Activated T-helper 2 cell treated with anti-CD3 and anti-CD28 coated beads, Interferon-gamma antibody, Interleukin-2, Interleukin-4, amounts not matched to agents 10 μg/mL and 5 μg/mL and 100 μg/mL, durations not matched to agents 14 hours and 24 hours and 36 hours (primary cell): ENCODE results near the gene CLTCL1. TPM values are rescaled to one million over a fixed set of nuclear protein-coding genes. Genes with fewer than 3 reads are reported as not detected.
"Not testable (repeated sequence)": the region's sequence is repeated elsewhere in the genome, so short reads cannot be mapped to it uniquely, and the experiment has no call there.

Experiments used
- DNase-seq: peaks from one replicate; pipeline ENCODE4 v3.0.0; 2021; ENCODE audit warnings: low spot score
- H3K27ac Mint-ChIP-seq: one replicate; pipeline ENCODE4 v1.8.0; 2021; ENCODE audit warnings: mixed read lengths
- H3K27me3 Mint-ChIP-seq: one replicate; pipeline ENCODE4 v1.8.0; 2021; ENCODE audit warnings: low read depth, mixed read lengths
- H3K36me3 Mint-ChIP-seq: one replicate; pipeline ENCODE4 v1.8.0; 2021; ENCODE audit warnings: low read depth, mixed read lengths
- H3K4me1 Mint-ChIP-seq: one replicate; pipeline ENCODE4 v1.8.0; 2021; ENCODE audit warnings: low read depth, mixed read lengths
- H3K4me3 Mint-ChIP-seq: one replicate; pipeline ENCODE4 v1.8.0; 2021; ENCODE audit warnings: low read depth, mild to moderate bottlenecking, moderate library complexity, mixed read lengths
- H3K9me3 Mint-ChIP-seq: one replicate; pipeline ENCODE4 v1.8.0; 2021; ENCODE audit warnings: mixed read lengths
- intact Hi-C: fragments of 100-400 bp; cut with micrococcal nuclease; formaldehyde crosslinking; loops from one replicate; pipeline ENCODE4 v1.15.1; 2023
- total RNA-seq: library from RNA; stranded (reverse); gene quantifications from 2 replicates; pipeline ENCODE4 v1.2.3, GENCODE V29; 2022

CLTCL1 gene
- total RNA-seq, result 0.60 and 1.5 TPM in 2 replicates

GRCh38 chr22:19291580-19292457 is at the start of gene CLTCL1:
Gene CLTCL1, minus strand, starts transcription at chr22:19291719. Its CDS starts 78 bp downstream, at chr22:19291641.
- Mint-ChIP-seq H3K36me3 (no peaks in the 10 kb centered on the region), H3K27ac (peak within 1 kb of the TSS; percentile 76), H3K4me1 (peaks cover 12% of the 10 kb centered on the region), H3K4me3 (peak within 1 kb of the TSS; percentile 86), H3K27me3 (peaks cover 39% of the 10 kb centered on the region), H3K9me3 (no peaks in the 10 kb centered on the region)
- intact Hi-C loops, result loop anchor here (2.0 to 5.0 kb wide), 3 partner anchors 113 to 170 kb away; partner anchors contain the start of genes DGCR2, HIRA, MRPL40 and SLC25A1
- DNase-seq, result peak; percentile 63

DNA sequence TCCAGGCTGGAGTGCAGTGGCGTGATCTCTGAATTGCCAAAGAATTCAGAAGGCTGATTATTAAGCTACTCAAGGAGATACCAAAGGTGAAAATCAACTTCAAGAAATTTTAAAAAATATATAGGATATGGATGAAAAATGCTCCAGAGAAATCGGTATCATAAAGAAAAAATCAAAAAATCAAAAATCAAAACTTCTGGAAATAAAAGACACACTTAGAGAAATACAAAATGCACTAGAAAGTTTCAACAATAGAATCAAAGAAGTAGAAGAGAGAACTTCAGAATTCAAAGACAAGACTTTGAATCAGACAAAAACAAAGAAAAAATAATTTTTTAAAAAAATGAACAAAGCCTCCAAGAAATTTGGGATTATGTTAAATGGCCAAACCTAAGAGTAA is 45.6 kb upstream of the CLTCL1 start:
- Mint-ChIP-seq H3K27me3 (no peaks in the 10 kb centered on the region), H3K4me1 (no peaks in the 10 kb centered on the region), H3K4me3 (no peak overlapping the region), H3K9me3 (peaks cover 76% of the 10 kb centered on the region), H3K27ac (no peak overlapping the region), H3K36me3 (peaks cover 99% of the 10 kb centered on the region)
- intact Hi-C loops, result no loop called here
- DNase-seq, result no peak

DNA sequence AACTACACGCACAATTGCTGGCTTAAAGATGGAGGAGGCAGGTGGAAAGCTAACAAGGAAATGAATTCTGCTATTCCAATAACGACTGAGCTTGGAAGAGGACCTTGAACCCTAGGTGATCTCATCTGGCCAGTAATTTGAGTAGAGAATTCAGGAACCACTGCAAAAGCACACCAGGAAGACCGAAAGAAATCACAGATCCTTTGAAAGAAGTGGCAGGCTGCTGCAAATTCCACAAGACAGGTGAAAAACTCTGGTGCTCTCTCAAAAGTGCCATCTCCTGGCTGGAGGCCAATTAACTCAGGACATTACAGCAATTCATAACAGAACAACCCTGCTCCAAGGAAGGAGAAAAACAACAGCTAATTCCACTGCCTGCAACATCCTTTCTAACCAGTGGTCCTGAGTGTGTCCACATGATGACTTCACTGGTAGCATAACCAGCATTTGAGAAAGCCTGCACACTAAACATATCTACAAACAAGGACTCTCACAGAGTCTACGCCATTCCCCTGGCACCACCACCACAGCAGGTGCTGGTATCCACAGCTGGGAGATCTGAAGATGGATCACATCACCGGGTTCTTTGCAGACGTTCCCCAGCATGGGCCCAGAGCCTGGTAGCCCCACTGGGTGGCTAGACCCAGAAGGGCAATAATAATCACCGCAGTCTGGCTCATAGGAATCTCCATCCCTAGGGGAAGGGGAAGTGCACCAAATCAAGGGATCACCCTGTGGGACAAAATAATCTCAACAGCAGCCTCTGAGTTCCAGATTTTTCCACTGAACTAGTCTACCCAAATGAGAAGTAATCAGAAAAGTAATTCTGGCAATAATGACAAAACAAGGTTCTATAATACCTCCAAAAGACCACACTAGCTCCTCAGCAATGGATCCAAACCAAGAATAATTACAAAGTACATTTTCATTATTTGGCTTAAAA is 44.9 kb upstream of the CLTCL1 start:
- Mint-ChIP-seq H3K27me3 (no peaks in the 10 kb centered on the region), H3K9me3 (peaks cover 71% of the 10 kb centered on the region), H3K4me1 (no peaks in the 10 kb centered on the region), H3K36me3 (peaks cover 99% of the 10 kb centered on the region), H3K27ac (no peak overlapping the region), H3K4me3 (no peak overlapping the region)
- no peak for DNase-seq
- intact Hi-C loops, result no loop called here

- Mint-ChIP-seq H3K9me3 (peaks cover 32% of the 10 kb centered on the region), H3K4me1 (no peaks in the 10 kb centered on the region), H3K4me3 (no peak overlapping the region), H3K27me3 (no peaks in the 10 kb centered on the region), H3K36me3 (peaks cover 88% of the 10 kb centered on the region), H3K27ac (no peak overlapping the region)
- intact Hi-C loops, result no loop called here
- DNase-seq, result no peak
These were observed 40.5 kb upstream of the CLTCL1 start for GRCh38 chr22:19331975-19332374.

DNA sequence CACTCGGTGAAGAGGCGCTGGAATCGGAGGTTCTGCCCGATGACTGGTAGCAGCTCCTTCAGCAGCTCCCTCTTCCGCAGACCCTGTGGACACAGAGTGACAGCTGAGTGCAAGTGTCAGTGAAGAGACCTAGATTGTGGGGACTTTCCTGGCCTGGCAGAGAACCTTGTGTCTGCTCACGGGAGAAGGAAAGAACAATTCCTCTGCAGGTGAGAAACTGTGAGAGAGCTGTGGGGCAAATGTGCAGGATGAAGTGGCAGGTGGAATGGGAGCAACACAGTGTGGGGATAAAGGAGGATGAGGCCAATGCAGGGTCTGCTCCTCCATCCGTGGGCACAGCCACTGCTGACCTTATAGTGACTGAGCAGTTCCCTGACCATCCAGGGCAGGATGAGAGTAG is 40.0 kb upstream of the CLTCL1 start:
- Mint-ChIP-seq H3K27me3 (no peaks in the 10 kb centered on the region), H3K9me3 (peaks cover 27% of the 10 kb centered on the region), H3K4me1 (no peaks in the 10 kb centered on the region), H3K4me3 (no peak overlapping the region), H3K27ac (no peak overlapping the region), H3K36me3 (peaks cover 83% of the 10 kb centered on the region)
- intact Hi-C loops, result no loop called here
- DNase-seq, result no peak

DNA sequence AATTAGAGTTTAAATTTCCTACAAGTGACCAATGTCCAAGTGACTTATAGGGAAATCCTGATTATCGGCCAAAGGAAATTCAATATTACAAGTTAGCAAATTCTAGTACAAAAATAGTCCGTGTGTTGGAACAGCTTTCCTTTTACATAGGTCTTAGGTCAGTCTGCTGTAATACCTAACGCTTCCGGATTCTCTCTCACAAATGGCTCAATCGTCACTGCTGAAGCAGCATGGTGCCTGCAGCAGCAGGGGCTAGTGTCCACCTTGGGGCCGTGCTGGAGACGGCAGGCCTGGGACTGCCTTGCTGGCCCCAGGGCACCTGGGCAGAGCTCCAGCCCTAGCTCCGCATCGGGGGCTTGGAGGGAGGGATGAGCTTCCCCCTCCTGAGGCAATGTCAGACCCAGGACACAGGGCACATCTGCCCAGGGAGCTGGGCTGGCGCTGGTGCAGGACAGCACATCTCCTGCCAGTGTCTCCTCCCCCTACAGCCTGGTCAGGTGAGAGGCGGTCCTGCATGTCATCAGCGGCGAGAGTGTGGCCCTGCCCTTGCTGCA is 39.4 kb upstream of the CLTCL1 start:
- peaks cover 78% of the 10 kb centered on the region for H3K36me3 Mint-ChIP-seq
- no peak overlapping the region for H3K27ac Mint-ChIP-seq
- no peak for DNase-seq
- peaks cover 21% of the 10 kb centered on the region for H3K9me3 Mint-ChIP-seq
- no peaks in the 10 kb centered on the region for H3K27me3 Mint-ChIP-seq
- no peak overlapping the region for H3K4me3 Mint-ChIP-seq
- H3K4me1 Mint-ChIP-seq, result no peaks in the 10 kb centered on the region
- intact Hi-C loops, result no loop called here

DNA sequence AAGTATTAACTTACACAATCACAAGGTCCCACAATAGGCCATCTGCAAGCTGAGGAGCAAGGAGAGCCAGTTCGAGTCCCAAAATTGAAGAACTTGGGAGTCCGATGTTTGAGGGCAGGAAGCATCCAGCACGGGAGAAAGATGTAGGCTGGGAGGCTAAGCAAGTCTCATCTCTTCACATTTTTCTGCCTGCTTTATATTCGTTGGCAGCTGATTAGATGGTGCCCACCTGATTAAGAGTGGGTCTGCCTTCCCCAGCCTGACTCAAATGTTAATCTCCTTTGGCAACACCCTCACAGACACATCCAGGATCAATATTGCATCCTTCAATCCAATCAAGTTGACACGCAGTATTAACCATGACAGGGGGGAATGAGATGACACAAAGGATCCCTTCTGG is 38.7 kb upstream of the CLTCL1 start:
- intact Hi-C loops, DNase-seq, H3K4me3 Mint-ChIP-seq, H3K27ac Mint-ChIP-seq, H3K4me1 Mint-ChIP-seq, H3K27me3 Mint-ChIP-seq: not testable (repeated sequence)
- peaks cover 70% of the 10 kb centered on the region for H3K36me3 Mint-ChIP-seq
- peaks cover 15% of the 10 kb centered on the region for H3K9me3 Mint-ChIP-seq

- Mint-ChIP-seq H3K4me1 (no peaks in the 10 kb centered on the region), H3K9me3 (peaks cover 10% of the 10 kb centered on the region), H3K27me3 (no peaks in the 10 kb centered on the region), H3K36me3 (peaks cover 63% of the 10 kb centered on the region), H3K4me3 (no peak overlapping the region), H3K27ac (no peak overlapping the region)
- DNase-seq, result no peak
- intact Hi-C loops, result no loop called here
These were observed 37.9 kb upstream of the CLTCL1 start for GRCh38 chr22:19329454-19329853.

- H3K27ac Mint-ChIP-seq, result no peak overlapping the region
- intact Hi-C loops, result no loop called here
- H3K4me1 Mint-ChIP-seq, result no peaks in the 10 kb centered on the region
- DNase-seq, result no peak
- no peaks in the 10 kb centered on the region for H3K9me3 Mint-ChIP-seq
- peaks cover 23% of the 10 kb centered on the region for H3K36me3 Mint-ChIP-seq
- no peaks in the 10 kb centered on the region for H3K27me3 Mint-ChIP-seq
- no peak overlapping the region for H3K4me3 Mint-ChIP-seq
These were observed 33.9 kb upstream of the CLTCL1 start for GRCh38 chr22:19325296-19325948.

- H3K27ac Mint-ChIP-seq, H3K4me1 Mint-ChIP-seq, H3K9me3 Mint-ChIP-seq, DNase-seq, H3K4me3 Mint-ChIP-seq, H3K36me3 Mint-ChIP-seq, intact Hi-C loops, H3K27me3 Mint-ChIP-seq: not testable (repeated sequence)
These were observed 31.9 kb upstream of the CLTCL1 start for GRCh38 chr22:19323420-19323819.

DNA sequence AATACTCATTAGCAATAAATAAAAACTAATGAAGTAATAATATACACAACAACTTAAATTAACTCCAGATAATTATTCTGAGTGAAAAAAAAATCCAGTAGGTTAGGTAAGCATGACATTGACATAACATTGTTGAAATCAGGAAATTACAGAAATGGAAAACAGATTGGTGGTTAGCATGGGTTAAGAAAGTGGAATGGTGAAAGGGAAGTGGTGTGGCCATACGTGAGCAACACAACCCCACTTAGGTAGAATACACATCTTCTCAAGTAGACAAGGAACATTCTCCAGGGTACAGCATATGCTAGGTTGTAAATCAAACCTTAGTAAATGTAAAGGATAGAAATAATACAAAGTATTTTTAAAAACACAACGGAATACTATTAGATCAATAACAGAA is 30.2 kb upstream of the CLTCL1 start:
- no peak overlapping the region for H3K4me3 Mint-ChIP-seq
- no peaks in the 10 kb centered on the region for H3K4me1 Mint-ChIP-seq
- intact Hi-C loops, result no loop called here
- H3K9me3 Mint-ChIP-seq, result peaks cover 8% of the 10 kb centered on the region
- H3K27me3 Mint-ChIP-seq, result no peaks in the 10 kb centered on the region
- no peaks in the 10 kb centered on the region for H3K36me3 Mint-ChIP-seq
- H3K27ac Mint-ChIP-seq, result no peak overlapping the region
- DNase-seq, result no peak

DNA sequence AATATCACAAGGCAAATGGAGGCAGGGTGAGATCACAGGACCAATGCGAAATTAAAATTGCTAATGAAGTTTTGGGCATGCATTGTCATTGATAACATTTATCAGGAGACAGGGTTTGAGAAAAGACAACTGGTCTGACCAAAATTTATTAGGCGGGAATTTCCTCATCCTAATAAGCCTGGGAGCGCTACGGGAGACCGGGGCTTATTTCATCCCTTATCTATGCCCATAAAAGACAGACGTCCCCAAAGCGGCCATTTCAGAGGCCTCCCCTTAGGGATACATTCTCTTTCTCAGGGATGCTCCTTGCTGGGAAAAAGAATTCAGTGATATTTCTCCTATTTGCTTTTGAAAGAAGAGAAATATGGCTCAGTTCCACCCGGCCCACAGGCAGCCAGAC is 28.6 kb upstream of the CLTCL1 start:
- H3K27ac Mint-ChIP-seq, H3K27me3 Mint-ChIP-seq, intact Hi-C loops, H3K36me3 Mint-ChIP-seq, H3K4me1 Mint-ChIP-seq, DNase-seq, H3K4me3 Mint-ChIP-seq: not testable (repeated sequence)
- peaks cover 17% of the 10 kb centered on the region for H3K9me3 Mint-ChIP-seq
